Nucleus accumbens (tissue), 56 donors: ENCODE measurements around the gene SEC63.
"Not testable (repeated sequence)": the region's sequence is repeated elsewhere in the genome, so short reads cannot be mapped to it uniquely, and the experiment has no call there.

ENCODE experiments used
- DNase-seq, 56 donors: peaks; one replicate each; lab custom pipeline; 2025; lab: John Stamatoyannopoulos, UW

SEC63 gene

GRCh38 chr6:107973594-107973993 lies 15.6 kb upstream of the SEC63 start:
- no peak for DNase-seq

GRCh38 chr6:107972413-107973096 lies 14.5 kb upstream of the SEC63 start:
- no peak for DNase-seq

DNA sequence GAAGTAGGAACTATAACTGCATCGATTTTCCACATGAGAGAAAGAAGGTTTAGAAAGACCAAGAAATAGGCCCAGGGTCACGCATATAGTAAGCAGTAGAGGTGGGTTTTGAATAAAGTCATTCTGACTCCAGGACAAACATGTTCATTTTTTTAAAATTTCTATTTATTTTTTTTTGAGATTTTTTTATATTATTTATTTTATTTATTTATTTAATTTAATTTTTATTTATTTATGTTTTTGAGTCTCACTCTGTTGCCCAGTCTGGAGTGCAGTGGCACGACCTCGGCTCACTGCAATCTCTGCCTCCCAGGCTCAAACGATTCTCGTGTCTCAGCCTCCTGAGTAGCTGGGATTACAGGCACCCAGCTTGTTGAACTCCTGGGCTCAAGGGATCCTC lies 13.2 kb upstream of the SEC63 start:
- no peak for DNase-seq

DNA sequence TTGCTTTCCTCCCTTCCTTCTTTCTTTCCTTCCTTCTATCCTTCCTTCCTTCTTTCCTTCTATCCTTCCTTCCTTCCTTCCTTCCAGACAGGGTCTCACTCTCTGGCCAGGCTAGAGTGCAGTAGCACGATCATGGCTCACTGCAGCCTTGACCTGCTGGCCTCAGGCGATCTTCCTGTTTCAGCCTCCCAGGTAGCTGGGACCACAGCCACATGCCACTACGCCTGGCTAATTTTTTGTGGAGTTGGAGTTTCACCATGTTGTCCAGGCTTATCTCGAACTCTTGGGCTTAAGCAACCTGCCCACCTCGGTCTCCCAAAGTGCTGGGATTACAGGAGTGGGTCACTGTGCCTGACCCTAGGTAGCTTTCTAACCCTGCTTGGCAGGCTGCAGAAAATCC lies 12.2 kb upstream of the SEC63 start:
- DNase-seq, result no peak

DNA sequence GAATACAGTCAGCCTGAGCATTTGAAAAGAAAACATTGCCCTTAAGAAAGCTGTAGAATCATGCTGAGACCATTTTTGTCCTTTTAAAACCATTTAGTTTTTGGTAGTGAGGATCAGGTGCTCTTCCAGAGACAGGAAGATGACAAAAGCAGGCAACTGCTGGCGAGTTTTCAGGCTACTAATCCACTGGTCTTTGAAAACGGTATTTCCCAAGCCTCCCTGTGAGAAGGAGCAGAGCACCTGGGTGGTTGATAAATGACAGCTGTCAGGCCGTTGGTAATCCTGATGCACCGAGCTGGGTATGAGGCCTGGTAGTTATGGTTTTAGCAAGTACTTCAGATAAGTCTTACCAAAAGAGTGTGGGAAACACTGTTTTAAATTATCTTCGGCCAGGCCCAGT lies 10.1 kb upstream of the SEC63 start:
- no peak for DNase-seq

- DNase-seq, result no peak
Measured at GRCh38 chr6:107965746-107966145, 7.7 kb upstream of the SEC63 start.

GRCh38 chr6:107962723-107963122 lies 4.7 kb upstream of the SEC63 start:
- no peak for DNase-seq

DNA sequence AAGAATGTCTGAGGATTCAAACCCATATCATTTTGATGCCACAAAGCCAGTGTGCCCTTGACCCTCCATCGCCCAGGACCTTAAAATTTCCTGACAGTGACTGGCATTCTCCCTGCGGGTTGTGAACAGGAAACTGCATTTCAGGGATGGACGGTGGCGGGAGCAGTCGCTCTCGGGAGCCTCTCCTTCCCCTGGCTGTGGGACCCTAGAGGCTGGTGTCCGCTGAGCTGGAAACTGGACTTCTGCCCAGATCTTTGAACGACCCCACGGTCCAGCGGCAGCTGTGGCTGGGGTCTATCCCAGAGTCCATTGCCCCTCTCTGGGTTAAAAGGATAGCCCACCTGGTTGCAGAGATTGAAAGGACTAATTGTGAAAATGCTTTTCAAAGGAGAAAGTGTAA lies 1.4 kb upstream of the SEC63 start:
- DNase-seq, result no peak

DNA sequence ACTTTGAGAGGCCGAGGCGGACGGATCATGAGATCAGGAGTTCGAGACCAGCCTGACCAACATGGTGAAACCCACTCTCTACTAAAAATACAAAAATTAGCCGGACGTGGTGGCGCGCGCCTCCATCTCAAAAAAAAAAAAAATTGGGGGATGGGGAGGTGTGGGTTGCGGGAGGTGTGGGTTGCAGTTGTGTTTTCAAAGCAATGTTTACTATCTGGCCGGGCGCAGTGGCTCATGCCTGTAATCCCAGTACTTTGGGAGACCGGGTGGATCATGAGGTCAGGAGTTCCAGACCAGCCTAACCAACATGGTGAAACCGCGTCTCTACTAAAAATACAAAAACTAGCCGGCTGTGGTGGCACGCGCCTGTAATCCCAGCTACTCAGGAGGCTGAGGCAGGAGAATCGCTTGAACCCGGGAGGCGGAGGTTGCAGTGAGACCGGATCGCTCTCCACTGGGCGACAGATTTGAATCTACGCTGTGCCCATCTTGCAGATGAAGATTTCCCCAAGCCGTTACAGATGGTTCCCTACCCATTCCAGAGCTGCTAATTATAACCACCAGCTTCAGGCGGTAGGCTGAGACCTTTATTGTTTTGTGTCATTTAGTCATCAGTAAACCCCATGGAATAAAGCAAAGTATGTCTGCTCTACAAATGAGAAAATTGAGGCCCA lies 818 bp upstream of the SEC63 start:
- DNase-seq, result not testable (repeated sequence)

- DNase-seq, result peak in 42 of 56 donors; percentile 1 to 68 (median 42)
Measured at GRCh38 chr6:107957308-107957908, 600 bp downstream of the SEC63 start.

GRCh38 chr6:107956586-107957307 lies 1.3 kb downstream of the SEC63 start:
- no peak for DNase-seq

DNA sequence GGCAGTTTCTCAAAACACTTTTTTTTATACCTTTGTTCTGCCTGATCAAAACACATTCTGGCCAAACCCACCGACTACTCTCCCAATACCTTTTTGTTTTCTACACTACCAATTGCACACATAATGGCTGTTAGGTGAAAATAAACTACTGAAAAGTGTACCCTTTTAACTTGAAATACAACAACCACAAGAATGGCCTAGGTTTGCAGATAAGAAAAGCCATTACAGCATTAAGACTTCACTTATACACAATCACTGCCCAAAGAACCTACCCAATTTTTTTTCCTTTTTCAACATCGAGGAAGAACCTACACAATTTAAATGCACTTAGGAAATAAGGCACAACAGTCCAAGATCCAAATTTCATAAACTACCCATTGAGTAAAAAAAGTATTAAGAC lies 1.8 kb downstream of the SEC63 start:
- DNase-seq, result no peak

- not testable (repeated sequence) for DNase-seq
Measured at GRCh38 chr6:107953858-107954414, 4.1 kb downstream of the SEC63 start.

DNA sequence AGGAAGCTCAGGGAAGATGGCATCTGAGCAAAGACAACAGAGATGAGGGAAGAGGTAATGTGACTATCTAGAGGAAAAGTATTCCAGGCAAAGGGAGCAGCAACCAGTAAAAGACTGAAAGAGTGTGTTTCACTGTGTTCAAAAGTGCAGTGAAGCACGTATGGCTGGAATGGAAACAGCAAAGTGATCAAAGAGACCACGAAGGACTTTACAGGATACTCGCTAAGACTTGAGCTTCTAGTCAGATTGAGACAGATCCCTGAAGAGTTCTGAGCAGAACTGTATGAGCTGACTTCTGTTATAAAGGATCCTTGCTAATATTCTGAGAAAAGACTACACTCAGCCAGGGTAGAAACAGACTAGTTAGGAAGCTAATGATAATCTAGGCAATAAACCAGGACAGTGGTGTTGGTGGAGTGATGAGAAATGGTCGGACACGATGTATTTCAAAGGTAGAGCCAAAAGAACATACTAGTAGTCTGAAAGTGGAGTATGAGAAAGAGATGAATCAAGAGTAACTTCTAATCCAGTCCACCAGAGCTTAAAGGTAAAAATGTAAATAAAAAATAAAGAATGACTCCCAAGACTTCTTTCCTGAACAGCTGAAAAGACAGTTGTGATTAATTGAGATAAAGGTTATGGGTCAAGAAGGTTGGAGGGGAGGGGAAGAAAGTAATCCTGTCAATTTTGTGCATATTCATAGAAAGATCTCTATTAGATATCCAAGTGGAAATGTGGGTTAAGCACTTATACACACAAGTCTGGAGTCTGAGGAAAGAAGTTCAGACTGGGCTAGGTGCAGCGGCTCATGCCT lies 14.2 kb downstream of the SEC63 start:
- DNase-seq, result no peak

GRCh38 chr6:107942142-107942541 lies 15.9 kb downstream of the SEC63 start:
- DNase-seq, result no peak

DNA sequence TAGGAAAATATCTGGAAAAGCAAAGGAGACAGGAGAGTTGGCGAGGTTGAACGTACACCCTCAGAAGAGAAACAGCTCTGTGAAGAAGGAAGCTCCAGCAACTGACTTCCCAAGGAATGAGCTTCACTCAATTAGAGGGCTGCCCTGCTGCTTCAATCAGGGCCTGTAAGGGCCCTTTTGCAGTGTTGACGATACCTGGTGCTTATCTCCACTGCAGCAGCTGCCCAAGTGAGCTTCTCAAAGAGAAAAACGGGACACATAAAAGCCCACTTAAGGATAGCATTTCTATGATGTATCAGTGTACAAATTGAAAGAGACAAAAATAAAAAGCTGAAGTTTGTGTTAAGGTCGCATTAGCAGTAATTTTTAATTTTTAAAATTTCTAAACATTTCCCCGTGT lies 16.4 kb downstream of the SEC63 start:
- no peak for DNase-seq

DNA sequence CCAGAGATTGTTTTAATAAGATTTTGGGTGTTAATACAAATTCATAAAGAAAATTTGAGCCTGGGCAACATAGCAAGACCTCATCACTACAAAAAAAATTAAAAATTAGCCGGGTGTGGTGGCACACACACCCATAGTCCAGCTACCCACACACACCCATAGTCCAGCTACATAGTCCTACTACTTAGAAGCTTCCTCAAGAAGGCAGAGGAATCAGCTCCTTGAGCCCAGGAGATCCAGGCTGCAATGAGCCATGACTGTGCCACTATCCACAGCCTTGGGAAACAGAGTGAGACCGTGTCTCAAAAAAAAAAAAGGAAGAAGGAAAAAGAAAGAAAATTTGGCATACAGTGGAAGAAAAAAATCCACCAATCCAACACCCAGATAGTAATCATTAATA lies 16.8 kb downstream of the SEC63 start:
- no peak for DNase-seq

DNA sequence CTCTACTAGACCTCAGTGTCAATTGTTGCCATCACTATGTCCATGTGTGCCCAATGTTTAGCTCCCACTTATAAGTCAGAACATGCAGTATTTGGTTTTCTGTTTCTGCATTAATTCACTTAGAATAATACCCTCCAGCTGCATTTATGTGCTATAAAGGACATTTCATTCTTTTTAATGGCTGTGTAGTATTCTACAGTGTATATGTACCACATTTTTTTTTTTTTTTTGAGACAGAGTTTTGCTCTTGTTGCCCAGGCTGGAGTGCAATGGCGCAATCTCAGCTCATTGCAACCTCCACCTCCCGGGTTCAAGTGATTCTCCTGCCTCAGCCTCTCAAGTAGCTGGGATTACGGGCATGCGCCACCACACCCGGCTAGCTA lies 21.1 kb downstream of the SEC63 start:
- not testable (repeated sequence) for DNase-seq

- DNase-seq, result no peak
Measured at GRCh38 chr6:107936162-107936909, 21.7 kb downstream of the SEC63 start.
